Measurements from ENCODE around the gene DNAAF5. TPM values are rescaled to one million over a fixed set of nuclear protein-coding genes. Genes with fewer than 3 reads are reported as not detected.

The DNAAF5 gene
- total and polyA plus RNA-seq, 4 donors = 4.1 to 16.8 (median 14.5) TPM

DNA sequence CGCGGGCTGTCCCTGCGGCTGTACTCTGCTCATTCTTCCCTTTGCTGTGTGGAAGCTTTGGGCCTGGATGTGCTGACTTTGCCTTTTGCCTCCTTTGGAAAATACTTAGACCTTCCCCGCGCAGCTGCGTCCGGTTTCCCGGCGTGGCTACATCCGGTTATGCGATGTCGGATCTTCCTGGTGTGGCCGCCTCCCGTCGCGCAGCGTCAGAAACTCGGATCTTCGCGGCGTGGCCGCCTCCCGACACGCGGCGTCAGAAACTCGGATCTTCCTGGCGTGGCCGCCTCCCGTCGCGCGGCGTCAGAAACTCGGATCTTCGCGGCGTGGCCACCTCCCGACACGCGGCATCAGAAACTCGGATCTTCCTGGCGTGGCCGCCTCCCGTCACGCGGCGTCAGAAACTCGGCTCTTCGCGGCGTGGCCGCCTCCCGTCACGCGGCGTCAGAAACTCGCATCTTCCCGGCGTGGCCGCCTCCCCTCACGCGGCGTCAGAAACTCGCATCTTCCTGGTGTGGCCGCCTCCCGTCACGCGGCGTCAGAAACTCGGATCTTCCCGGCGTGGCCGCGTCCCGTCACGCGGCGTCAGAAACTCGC is 55.5 kb downstream of the DNAAF5 start:
- WGBS, 2 donors = 94 to 96% methylated on average over 74 to 80 of the region's 80 CpGs
- H3K27me3 ChIP-seq (ENCODE audit: control insufficient read depth in 1 of 2, insufficient read depth in 2 of 2, low read length in 1 of 2) = no peaks in the 10 kb centered on the region
- intact Hi-C loops (cut with DNase I) = no loop called here
- no peak overlapping the region for H3K27ac ChIP-seq (ENCODE audit: low read depth in 1 of 2, low read length in 2 of 2)
- DNase-seq (no peak), ATAC-seq (ENCODE audit: low FRiP score) (no peak)
- no peak overlapping the region for H3K4me3 ChIP-seq (ENCODE audit: low read length in 2 of 2)
- H3K9me3 ChIP-seq (ENCODE audit: control insufficient read depth, low read length) = no peaks in the 10 kb centered on the region
- no peaks in the 10 kb centered on the region for H3K36me3 ChIP-seq (ENCODE audit: control insufficient read depth in 1 of 2, insufficient read depth in 2 of 2, low read length in 1 of 2)
- no peaks in the 10 kb centered on the region for H3K4me1 ChIP-seq (ENCODE audit: control insufficient read depth in 1 of 2, insufficient read depth in 2 of 2, low read length in 2 of 2)

DNA sequence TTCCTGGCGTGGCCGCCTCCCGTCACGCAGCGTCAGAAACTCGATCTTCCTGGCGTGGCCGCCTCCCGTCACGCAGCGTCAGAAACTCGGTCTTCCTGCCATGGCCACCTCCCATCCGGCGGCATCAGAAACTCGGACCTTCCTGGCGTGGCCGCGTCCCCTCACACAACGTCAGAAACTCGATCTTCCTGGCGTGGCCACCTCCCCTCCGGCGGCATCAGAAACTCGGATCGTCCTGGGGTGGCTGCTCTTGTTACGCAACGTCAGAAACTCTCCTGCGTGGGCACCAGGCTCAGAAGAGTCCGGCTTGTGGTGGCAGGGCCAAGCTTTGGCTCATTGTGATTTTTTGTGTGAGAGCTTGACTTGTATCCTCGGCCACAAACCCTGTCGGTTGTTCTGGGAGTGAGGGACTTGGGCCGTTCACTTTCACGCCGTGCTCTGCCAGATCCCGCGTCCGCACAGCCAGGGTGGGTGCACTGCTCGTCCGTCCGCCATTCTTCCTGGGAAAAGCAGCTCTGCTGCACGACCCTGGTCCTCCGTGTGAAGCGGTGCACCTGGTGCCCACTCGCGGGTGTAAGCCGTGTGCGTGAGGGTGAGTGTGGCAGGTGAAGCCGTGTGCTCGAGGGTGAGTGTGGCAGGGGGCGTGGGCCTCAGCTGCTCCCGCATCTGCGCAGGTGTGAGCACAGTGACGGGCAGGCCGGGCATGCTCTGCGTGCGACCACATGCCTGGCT is 56.4 kb downstream of the DNAAF5 start:
- no peaks in the 10 kb centered on the region for H3K36me3 ChIP-seq (ENCODE audit: control insufficient read depth in 1 of 2, insufficient read depth in 2 of 2, low read length in 1 of 2)
- no peaks in the 10 kb centered on the region for H3K4me1 ChIP-seq (ENCODE audit: control insufficient read depth in 1 of 2, insufficient read depth in 2 of 2, low read length in 2 of 2)
- no peaks in the 10 kb centered on the region for H3K27me3 ChIP-seq (ENCODE audit: control insufficient read depth in 1 of 2, insufficient read depth in 2 of 2, low read length in 1 of 2)
- DNase-seq = no peak
- no peak for ATAC-seq (ENCODE audit: low FRiP score)
- no peaks in the 10 kb centered on the region for H3K9me3 ChIP-seq (ENCODE audit: control insufficient read depth, low read length)
- no peak overlapping the region for H3K4me3 ChIP-seq (ENCODE audit: low read length in 2 of 2)
- intact Hi-C loops (cut with DNase I) = no loop called here
- 94 to 95% methylated on average over 50 to 56 of the region's 56 CpGs for WGBS, 2 donors
- H3K27ac ChIP-seq (ENCODE audit: low read depth in 1 of 2, low read length in 2 of 2) = no peak overlapping the region

DNA sequence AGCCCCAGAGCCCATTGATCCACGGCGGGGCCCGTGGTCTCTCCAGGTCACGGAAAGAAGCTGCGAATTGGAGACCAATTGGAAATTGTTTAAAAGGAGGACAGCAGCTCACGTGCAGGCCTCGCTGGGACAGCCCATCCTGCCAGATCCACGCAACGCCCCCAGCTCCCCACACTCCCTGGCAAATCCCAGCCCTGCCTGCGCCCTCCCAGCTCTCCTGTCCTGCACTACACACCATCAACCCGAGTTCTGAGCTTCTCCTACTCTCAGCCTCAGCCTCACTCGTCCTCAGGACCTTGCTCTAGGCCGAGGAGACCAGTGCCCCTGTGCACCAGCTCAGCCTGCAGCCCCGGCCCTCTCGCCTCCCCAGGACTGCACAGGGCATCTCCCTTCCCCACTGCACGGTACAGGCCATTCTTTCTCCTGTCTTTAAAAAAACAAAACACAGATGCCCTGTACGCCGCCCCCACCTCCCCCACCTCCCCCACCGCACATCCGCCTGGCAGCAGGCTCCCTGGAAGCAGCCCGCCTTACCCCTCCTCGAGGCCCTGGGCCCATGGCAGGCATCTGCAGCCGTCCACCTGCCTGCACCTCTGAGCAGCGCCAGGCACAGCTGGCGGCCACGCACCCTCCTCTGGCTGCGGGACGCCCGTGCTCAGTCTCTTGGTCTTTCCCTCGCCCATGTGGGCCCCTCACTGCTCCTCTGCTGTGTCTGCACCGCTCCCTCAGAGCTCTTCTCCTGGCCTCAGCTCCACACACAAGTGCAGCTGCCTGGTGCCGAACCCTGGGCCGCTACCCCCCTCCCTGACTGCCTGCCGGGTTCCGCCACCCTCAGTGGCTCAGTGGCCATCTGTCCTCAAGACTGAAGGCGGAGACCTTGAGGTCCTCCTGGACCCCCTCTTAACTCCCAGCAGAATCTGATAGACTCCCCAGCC is 57.3 kb downstream of the DNAAF5 start:
- Histone ChIP-seq H3K36me3 (ENCODE audit: control insufficient read depth in 1 of 2, insufficient read depth in 2 of 2, low read length in 1 of 2) (no peaks in the 10 kb centered on the region), H3K27me3 (ENCODE audit: control insufficient read depth in 1 of 2, insufficient read depth in 2 of 2, low read length in 1 of 2) (no peaks in the 10 kb centered on the region), H3K27ac (ENCODE audit: low read depth in 1 of 2, low read length in 2 of 2) (no peak overlapping the region), H3K9me3 (ENCODE audit: control insufficient read depth, low read length) (no peaks in the 10 kb centered on the region), H3K4me3 (ENCODE audit: low read length in 2 of 2) (no peak overlapping the region), H3K4me1 (ENCODE audit: control insufficient read depth in 1 of 2, insufficient read depth in 2 of 2, low read length in 2 of 2) (no peaks in the 10 kb centered on the region)
- ATAC-seq (ENCODE audit: low FRiP score) (no peak), DNase-seq (no peak)
- WGBS, 2 donors = 90 to 92% methylated on average over 33 to 36 of the region's 36 CpGs
- intact Hi-C loops (cut with DNase I) = no loop called here

DNA sequence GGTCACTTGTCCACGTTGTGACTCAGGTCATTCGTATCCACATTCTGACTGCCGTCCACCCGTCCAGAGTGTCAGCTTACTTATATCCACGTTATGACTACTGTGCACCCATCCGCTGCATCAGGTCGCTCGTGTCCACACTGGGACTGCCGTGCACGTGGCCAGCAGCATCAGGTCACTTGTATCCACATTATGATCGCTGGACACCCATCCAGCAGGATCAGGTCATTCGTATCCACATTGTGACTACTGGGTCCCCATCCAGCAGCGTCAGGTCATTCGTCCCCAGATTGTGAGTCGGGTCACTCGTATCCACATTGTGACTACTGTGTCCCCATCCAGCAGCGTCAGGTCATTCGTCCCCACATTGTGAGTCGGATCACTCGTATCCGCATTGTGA is 58.5 kb downstream of the DNAAF5 start:
- no peaks in the 10 kb centered on the region for H3K27me3 ChIP-seq (ENCODE audit: control insufficient read depth in 1 of 2, insufficient read depth in 2 of 2, low read length in 1 of 2)
- no peaks in the 10 kb centered on the region for H3K4me1 ChIP-seq (ENCODE audit: control insufficient read depth in 1 of 2, insufficient read depth in 2 of 2, low read length in 2 of 2)
- no peaks in the 10 kb centered on the region for H3K36me3 ChIP-seq (ENCODE audit: control insufficient read depth in 1 of 2, insufficient read depth in 2 of 2, low read length in 1 of 2)
- no peak overlapping the region for H3K4me3 ChIP-seq (ENCODE audit: low read length in 2 of 2)
- no peak overlapping the region for H3K27ac ChIP-seq (ENCODE audit: low read depth in 1 of 2, low read length in 2 of 2)
- DNase-seq = no peak
- ATAC-seq (ENCODE audit: low FRiP score) = no peak
- intact Hi-C loops (cut with DNase I) = loop anchor here (5.0 kb wide), 3 partner anchors 37 to 87 kb away; no protein-coding TSS in a partner anchor
- no peaks in the 10 kb centered on the region for H3K9me3 ChIP-seq (ENCODE audit: control insufficient read depth, low read length)
- 93 to 96% methylated on average over 21 of the region's 21 CpGs for WGBS, 2 donors

DNA sequence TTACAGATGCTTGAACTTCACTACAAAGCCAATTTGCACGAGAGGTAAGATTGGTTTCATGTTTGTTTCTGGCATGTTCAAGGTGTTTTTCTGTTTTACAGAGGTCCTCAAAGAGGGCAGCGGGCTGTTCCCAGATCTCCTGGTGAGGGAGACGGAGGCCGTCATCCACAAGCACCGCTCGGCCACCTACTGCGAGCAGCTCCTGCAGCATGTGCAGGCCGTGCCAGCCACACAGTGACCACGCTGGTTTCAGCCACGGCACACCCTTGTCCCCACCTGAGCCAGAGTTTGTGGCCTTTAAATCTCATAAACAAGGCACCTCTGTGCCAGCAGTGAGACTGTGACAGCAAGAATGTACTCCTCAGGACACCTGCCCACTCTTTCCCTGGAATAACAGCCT is 58.9 kb downstream of the DNAAF5 start:
- 92% methylated on average over 10 of the region's 10 CpGs for WGBS, 2 donors
- no peak for ATAC-seq (ENCODE audit: low FRiP score)
- Histone ChIP-seq H3K4me1 (ENCODE audit: control insufficient read depth in 1 of 2, insufficient read depth in 2 of 2, low read length in 2 of 2) (no peaks in the 10 kb centered on the region), H3K36me3 (ENCODE audit: control insufficient read depth in 1 of 2, insufficient read depth in 2 of 2, low read length in 1 of 2) (no peaks in the 10 kb centered on the region), H3K4me3 (ENCODE audit: low read length in 2 of 2) (no peak overlapping the region), H3K9me3 (ENCODE audit: control insufficient read depth, low read length) (no peaks in the 10 kb centered on the region), H3K27me3 (ENCODE audit: control insufficient read depth in 1 of 2, insufficient read depth in 2 of 2, low read length in 1 of 2) (no peaks in the 10 kb centered on the region), H3K27ac (ENCODE audit: low read depth in 1 of 2, low read length in 2 of 2) (no peak overlapping the region)
- intact Hi-C loops (cut with DNase I) = loop anchor here (5.0 kb wide), 3 partner anchors 37 to 87 kb away; no protein-coding TSS in a partner anchor
- DNase-seq = no peak

DNA sequence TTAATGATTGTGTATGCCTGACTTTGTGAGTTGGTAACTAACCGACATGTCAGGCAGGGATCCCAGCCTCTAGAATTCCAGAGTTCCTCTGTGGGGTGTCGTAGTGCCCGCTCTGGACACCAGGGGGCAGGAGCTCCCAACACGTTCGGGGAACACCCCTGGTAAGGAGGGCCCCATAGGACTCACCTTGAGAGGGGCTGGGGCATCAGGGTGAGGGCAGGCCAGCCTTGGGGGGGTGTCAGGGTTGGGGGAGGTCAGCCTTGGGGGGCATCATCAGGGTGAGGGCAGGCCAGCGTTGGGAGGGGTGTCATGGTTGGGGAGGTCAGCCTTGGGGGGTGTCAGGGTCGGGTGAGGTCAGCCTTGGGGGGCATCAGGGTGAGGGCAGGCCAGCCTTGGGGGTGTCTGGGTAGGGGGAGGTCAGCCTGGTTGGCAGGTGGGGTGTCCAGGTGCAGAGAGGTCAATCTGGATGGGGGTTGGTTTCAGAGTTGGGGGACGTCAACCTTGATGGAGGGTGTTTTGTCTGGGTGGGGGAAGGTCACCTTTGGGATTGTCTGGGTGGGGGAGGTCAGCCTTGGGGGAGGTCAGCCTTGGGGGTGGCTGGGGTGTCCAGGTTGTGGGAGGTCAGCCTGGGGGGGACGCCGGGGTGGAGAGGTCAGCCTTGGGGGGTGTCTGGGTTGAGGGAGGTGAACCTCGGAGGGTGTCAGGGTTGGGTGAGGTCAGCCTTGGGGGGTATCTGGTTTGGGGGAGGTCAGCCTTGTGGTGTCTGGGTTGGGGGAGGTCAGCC is 60.2 kb downstream of the DNAAF5 start:
- intact Hi-C loops (cut with DNase I) = loop anchor here (1.0 to 5.0 kb wide), 4 partner anchors 36 to 87 kb away; no protein-coding TSS in a partner anchor
- H3K9me3 ChIP-seq (ENCODE audit: control insufficient read depth, low read length) = no peaks in the 10 kb centered on the region
- H3K27ac ChIP-seq (ENCODE audit: low read depth in 1 of 2, low read length in 2 of 2) = no peak overlapping the region
- peak; percentile 83 to 93 for DNase-seq
- H3K27me3 ChIP-seq (ENCODE audit: control insufficient read depth in 1 of 2, insufficient read depth in 2 of 2, low read length in 1 of 2) = no peaks in the 10 kb centered on the region
- ATAC-seq (ENCODE audit: low FRiP score) = peak; percentile 76
- no peaks in the 10 kb centered on the region for H3K36me3 ChIP-seq (ENCODE audit: control insufficient read depth in 1 of 2, insufficient read depth in 2 of 2, low read length in 1 of 2)
- no peaks in the 10 kb centered on the region for H3K4me1 ChIP-seq (ENCODE audit: control insufficient read depth in 1 of 2, insufficient read depth in 2 of 2, low read length in 2 of 2)
- H3K4me3 ChIP-seq (ENCODE audit: low read length in 2 of 2) = no peak overlapping the region
- 49 to 52% methylated on average over 11 of the region's 11 CpGs for WGBS, 2 donors

DNA sequence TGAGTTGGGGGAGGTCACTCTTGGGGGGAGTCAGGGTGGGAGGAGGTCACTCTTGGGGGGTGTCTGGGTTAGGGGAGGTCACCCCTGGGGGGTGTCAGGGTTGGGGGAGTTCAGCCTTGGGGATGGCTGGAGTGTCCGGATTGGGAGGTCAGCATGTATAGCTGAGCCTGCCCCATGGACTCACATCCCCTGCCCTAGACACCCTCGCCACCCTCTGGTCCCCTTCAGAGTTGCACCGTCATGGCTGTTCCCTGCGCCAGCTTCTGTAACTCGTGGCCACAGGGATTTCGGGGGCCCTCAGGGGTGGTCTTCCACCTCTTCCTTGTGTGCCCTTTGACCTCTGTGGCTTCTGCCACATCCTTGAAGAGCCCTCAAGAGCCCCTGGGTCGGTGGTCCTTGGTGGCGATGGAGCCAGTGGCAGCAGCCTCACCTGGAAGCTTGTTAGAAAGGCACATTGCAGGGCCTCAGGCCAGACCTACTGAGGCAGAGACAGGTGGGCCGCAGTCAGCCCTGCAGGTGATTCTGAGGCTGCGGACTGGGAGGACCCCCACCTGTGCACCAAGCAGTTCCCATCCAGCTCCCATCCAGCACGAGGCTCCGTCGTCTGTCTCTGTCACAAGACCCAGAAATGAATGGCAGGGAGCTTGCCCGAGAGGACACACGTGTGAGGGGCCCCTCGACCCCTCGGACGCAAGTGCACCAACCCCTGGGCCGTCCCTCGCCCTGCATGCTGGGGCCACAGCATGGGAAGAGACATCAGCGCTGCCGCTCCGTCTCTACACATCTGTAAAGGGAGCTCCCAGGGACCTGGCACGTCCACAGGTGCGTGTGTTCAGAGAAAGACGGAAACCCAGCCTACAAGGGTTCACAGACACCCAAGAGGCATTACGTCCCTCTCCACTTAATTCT is 61.1 kb downstream of the DNAAF5 start:
- no peaks in the 10 kb centered on the region for H3K27me3 ChIP-seq (ENCODE audit: control insufficient read depth in 1 of 2, insufficient read depth in 2 of 2, low read length in 1 of 2)
- no peak overlapping the region for H3K27ac ChIP-seq (ENCODE audit: low read depth in 1 of 2, low read length in 2 of 2)
- H3K9me3 ChIP-seq (ENCODE audit: control insufficient read depth, low read length) = no peaks in the 10 kb centered on the region
- ATAC-seq (ENCODE audit: low FRiP score) (no peak), DNase-seq (no peak)
- H3K36me3 ChIP-seq (ENCODE audit: control insufficient read depth in 1 of 2, insufficient read depth in 2 of 2, low read length in 1 of 2) = no peaks in the 10 kb centered on the region
- H3K4me3 ChIP-seq (ENCODE audit: low read length in 2 of 2) = no peak overlapping the region
- H3K4me1 ChIP-seq (ENCODE audit: control insufficient read depth in 1 of 2, insufficient read depth in 2 of 2, low read length in 2 of 2) = no peaks in the 10 kb centered on the region
- 90 to 91% methylated on average over 27 of the region's 27 CpGs for WGBS, 2 donors
- intact Hi-C loops (cut with DNase I) = loop anchor here (5.0 kb wide), 3 partner anchors 35 to 85 kb away; no protein-coding TSS in a partner anchor

All from aorta (tissue), 5 donors.